ENCODE data around the gene STOML3. TPM values are rescaled to one million over a fixed set of nuclear protein-coding genes. Genes with fewer than 3 reads are reported as not detected.

Gene STOML3
- total and polyA plus RNA-seq, 2 of the 4 experiments (the other 2 are of a cell fraction) = not detected

GRCh38 chr13:39039041-39039440 lies 48.4 kb upstream of the STOML3 start:
- no peak overlapping the region for H2AK5ac ChIP-seq (ENCODE audit: low read depth, low read length)
- no peak overlapping the region for H2BK5ac ChIP-seq (ENCODE audit: low read depth, low read length, poor library complexity, severe bottlenecking)
- H3K9me3 ChIP-seq (ENCODE audit: control insufficient read depth, insufficient read depth, low read length) = no peaks in the 10 kb centered on the region
- no peaks in the 10 kb centered on the region for H3K27me3 ChIP-seq (ENCODE audit: control insufficient read depth, insufficient read depth, low read length)
- dilution Hi-C loops (cut with HindIII; ENCODE audit: low sequenced_read_pairs, unreplicated experiment) (no loop called here), in situ Hi-C loops (cut with MboI; ENCODE audit: low sequenced_read_pairs) (no loop called here), intact Hi-C loops (cut with micrococcal nuclease) (loop anchor here (5.0 to 10.0 kb wide), 3 partner anchors 376 to 643 kb away; partner anchors contain the start of gene LHFPL6)
- no peak overlapping the region for H4K5ac ChIP-seq (ENCODE audit: low read depth, low read length)
- peak overlapping the region; percentile 98 for H2AFZ ChIP-seq (replicated peaks; ENCODE audit: low read length, poor library complexity)
- no peak overlapping the region for H3K4ac ChIP-seq (ENCODE audit: low read depth, low read length)
- no peaks in the 10 kb centered on the region for H3K36me3 ChIP-seq (ENCODE audit: control insufficient read depth, insufficient read depth, low read length)
- no peak for TF ChIP-seq MXI1 (IDR thresholded peaks at IDR 0.05; ENCODE audit: borderline replicate concordance, low read depth, low read length)
- no peak for TF ChIP-seq CTCF (conservative IDR thresholded peaks at IDR 0.05; ENCODE audit: low read depth, low read length)
- no peak for TF ChIP-seq RCOR1 (IDR thresholded peaks at IDR 0.05; ENCODE audit: insufficient replicate concordance, low read length)
- no peak for TF ChIP-seq SMC3 (IDR thresholded peaks at IDR 0.05; ENCODE audit: low read depth, low read length)
- no peak for TF ChIP-seq RAD21 (IDR thresholded peaks at IDR 0.05; ENCODE audit: low read length)
- TF ChIP-seq CHD1 (IDR thresholded peaks at IDR 0.05; ENCODE audit: low read depth, low read length) = no peak
- no peak for TF ChIP-seq POLR2A (IDR thresholded peaks at IDR 0.05; ENCODE audit: low read depth, low read length)
- no peak for TF ChIP-seq FOS (IDR thresholded peaks at IDR 0.05; ENCODE audit: low read depth, low read length)
- TF ChIP-seq BHLHE40 (IDR thresholded peaks at IDR 0.05; ENCODE audit: low read depth, low read length) = no peak
- TF ChIP-seq CEBPB (IDR thresholded peaks at IDR 0.05; ENCODE audit: low read depth, low read length) = no peak
- TF ChIP-seq MAZ (IDR thresholded peaks at IDR 0.05; ENCODE audit: borderline replicate concordance, low read depth, low read length) = no peak
- no peak for TF ChIP-seq MAFK (IDR thresholded peaks at IDR 0.05; ENCODE audit: low read depth, low read length)
- no peak for TF ChIP-seq ELK1 (IDR thresholded peaks at IDR 0.05; ENCODE audit: borderline replicate concordance, low read depth, low read length)
- TF ChIP-seq USF2 (IDR thresholded peaks at IDR 0.05; ENCODE audit: low read depth, low read length) = no peak
- no peak for TF ChIP-seq NFE2L2 (IDR thresholded peaks at IDR 0.05; ENCODE audit: low read depth, low read length)
- TF ChIP-seq RFX5 (IDR thresholded peaks at IDR 0.05; ENCODE audit: low read depth, low read length) = no peak
- no peak overlapping the region; the same call in 1 of the 2 replicates for H3K27ac ChIP-seq (ENCODE audit: insufficient read depth, low read length)
- no peak overlapping the region for H2BK20ac ChIP-seq (ENCODE audit: low read depth, low read length)
- no peak overlapping the region for H3K14ac ChIP-seq (replicated peaks; ENCODE audit: low read depth, low read length)
- 0 out of 2 replicates have a peak overlapping the region, but pooled peaks have one; percentile 20 for H3K23ac ChIP-seq (ENCODE audit: low read depth, low read length)
- no peak overlapping the region for H2BK15ac ChIP-seq (ENCODE audit: low read depth, low read length)
- H3K4me1 ChIP-seq (ENCODE audit: control insufficient read depth, insufficient read depth, low read length) = peaks cover 2% of the 10 kb centered on the region; the same call in 1 of the 2 replicates
- no peak overlapping the region for H2AK9ac ChIP-seq (replicated peaks; ENCODE audit: low read depth, low read length, poor library complexity)
- peaks cover 13 to 27% of the 10 kb centered on the region in 2 experiments for H3K79me1 ChIP-seq (ENCODE audit: low read depth in 1 of 2, low read length in 2 of 2)
- no TSS peak for BruUV-seq (replicated peaks)
- no peaks in the 10 kb centered on the region; the same call in 1 of the 2 replicates for H3K9me1 ChIP-seq (ENCODE audit: insufficient read depth, low read length)
- CTCF ChIA-PET = no interaction called here
- peak overlapping the region; percentile 95 for H3K4me2 ChIP-seq (ENCODE audit: low read depth, low read length)
- H3K4me3 ChIP-seq (ENCODE audit: insufficient read depth, low read depth, low read length) = peak overlapping the region; percentile 85
- H4K20me1 ChIP-seq (ENCODE audit: insufficient read depth, low read length) = peaks cover 4% of the 10 kb centered on the region; the same call in 1 of the 2 replicates
- no peak overlapping the region for H4K91ac ChIP-seq (ENCODE audit: insufficient read depth, low read depth, low read length)
- peak overlapping the region; percentile 55; the same call in 1 of the 2 replicates for H3K56ac ChIP-seq (ENCODE audit: extremely low read depth, insufficient read depth, low read length)
- POLR2A ChIA-PET (ENCODE audit: unreplicated experiment) = no interaction called here
- no peak for ATAC-seq (ENCODE audit: low read depth)
- H2BK120ac ChIP-seq (ENCODE audit: low read depth, low read length) = no peak overlapping the region
- H3K18ac ChIP-seq (ENCODE audit: low read depth, low read length) = no peak overlapping the region
- H3K9ac ChIP-seq (ENCODE audit: low read depth, low read length) = peak overlapping the region; percentile 71; the same call in 1 of the 2 replicates
- WGBS, 2 experiments (ENCODE audit: extremely low coverage in 2 of 2, insufficient read length in 1 of 2) = 100% methylated on average over 1 of the region's 7 CpGs; no CpG with 5 or more reads in 1 of the 2 experiments
- H4K8ac ChIP-seq (ENCODE audit: low read depth in 2 of 2, low read length in 2 of 2) = peak overlapping the region; percentile 52 to 89
- DNase-seq = no peak

Measured in IMR-90 (cell line).